Transverse colon (tissue), 4 donors: ENCODE results near the gene CPNE6. TPM values are rescaled to one million over a fixed set of nuclear protein-coding genes. Genes with fewer than 3 reads are reported as not detected.

Source experiments
- DNase-seq: peaks from one replicate; pipeline ENCODE4 v3.0.0-alpha.2; 2019
- H3K27ac ChIP-seq, 4 donors: fragments of 200-600 bp; sonication (generic); 2 replicates each; pipeline ENCODE4 v1.5.1; 2016 to 2018; ENCODE audit warnings: inconsistent platforms in 4 of 4
- H3K27me3 ChIP-seq: fragments of 200-600 bp; sonication (generic); 2 replicates; pipeline ENCODE4 v1.5.1; 2017; ENCODE audit warnings: inconsistent platforms
- H3K36me3 ChIP-seq, 4 donors: fragments of 200-600 bp; sonication (generic); 2 replicates each; pipeline ENCODE4 v1.5.1; 2017 to 2019; ENCODE audit warnings: inconsistent platforms in 4 of 4
- H3K4me1 ChIP-seq, 4 donors: fragments of 200-600 bp; sonication (generic); 2 replicates each; pipeline ENCODE4 v1.5.1; 2017 to 2020; ENCODE audit warnings: inconsistent platforms in 4 of 4
- H3K4me3 ChIP-seq, 4 donors: fragments of 200-600 bp; sonication (generic); 1 replicate in 1 of 4; 2 replicates in 3 of 4; pipeline versions ENCODE4 v1.5.1 to v1.6.1; 2017 to 2019; ENCODE audit warnings: inconsistent platforms in 4 of 4
- H3K9me3 ChIP-seq, 2 donors: fragments of 200-600 bp; sonication (generic); 2 replicates each; pipeline ENCODE4 v1.5.1; 2017 to 2019; ENCODE audit warnings: inconsistent platforms in 2 of 2
- CTCF ChIP-seq, 5 experiments: fragments of 200-600 bp in 3 of 5; fragments of 450-650 bp in 2 of 5; sonication (generic) in 3 of 5; IDR thresholded peaks; 1 replicate in 2 of 5; 2 replicates in 3 of 5; pipeline ENCODE4 v1.5.1; 2016 to 2017; ENCODE audit warnings: antibody characterized with exemption in 5 of 5, inconsistent platforms in 3 of 5, mild to moderate bottlenecking in 2 of 5, moderate library complexity in 1 of 5
- EP300 ChIP-seq: sonication (generic); formaldehyde crosslinking; IDR thresholded peaks from one replicate; pipeline ENCODE4 v1.6.1; 2017; ENCODE audit warnings: antibody characterized with exemption, low read depth
- POLR2A ChIP-seq: fragments of 450-650 bp; IDR thresholded peaks from one replicate; pipeline ENCODE4 v1.6.1; 2016; ENCODE audit warnings: antibody characterized with exemption, mild to moderate bottlenecking, moderate library complexity
- POLR2AphosphoS5 ChIP-seq, 3 donors: sonication (generic); formaldehyde crosslinking; IDR thresholded peaks; one replicate each; pipeline ENCODE4 v1.6.1; 2016; ENCODE audit warnings: antibody characterized with exemption in 3 of 3
- WGBS, 2 donors: methylation state at CpG; one replicate each; pipeline ENCODE4 v1.1.5; 2018; ENCODE audit warnings: low coverage in 1 of 2; 5-methylcytosine and 5-hydroxymethylcytosine counted together
- in situ Hi-C, 4 donors: fragments of 200-750 bp; cut with MboI; loops; one replicate each; pipeline versions ENCODE4 v1.15.0 to v1.15.1; 2017; ENCODE audit warnings: low sequenced_read_pairs in 3 of 4, low pct_ligation_motif_present in 1 of 4, low pct_unique_long_range_greater_than_20kb in 1 of 4
- intact Hi-C: fragments of 100-400 bp; cut with DNase I; formaldehyde crosslinking; loops from one replicate; pipeline ENCODE4 v1.15.1; 2023; ENCODE audit warnings: low total_unique reads
- total RNA-seq, 4 donors: library from RNA; depleted of rRNA; stranded (reverse); fragments of >200 nt; gene quantifications; one replicate each; pipeline ENCODE4 v1.1.0, GENCODE V29; 2016

Gene CPNE6
- total RNA-seq, 4 donors from 2014 or later, result 3.4 TPM; not detected in 3

GRCh38 chr14:24072881-24073877 is 1.8 kb downstream of the CPNE6 start:
- no peaks in the 10 kb centered on the region for H3K9me3 ChIP-seq
- in situ Hi-C loops, result no loop called here
- H3K4me1 ChIP-seq, result peaks cover 0 to 16% (median 9%) of the 10 kb centered on the region in 4 donors
- intact Hi-C loops, result no loop called here
- no peaks in the 10 kb centered on the region for H3K36me3 ChIP-seq
- TF ChIP-seq POLR2A, result no peak
- no peak for TF ChIP-seq POLR2AphosphoS5 (IDR thresholded peaks at IDR 0.05)
- TF ChIP-seq CTCF (IDR thresholded peaks at IDR 0.05), result no peak
- no peak for TF ChIP-seq EP300
- WGBS, 2 donors, result 83% methylated on average over 24 of the region's 26 CpGs; no CpG with 5 or more reads in 1 of the 2 donors
- no peak overlapping the region for H3K27ac ChIP-seq
- DNase-seq, result no peak
- H3K27me3 ChIP-seq, result peaks cover 4% of the 10 kb centered on the region
- H3K4me3 ChIP-seq, result no peak overlapping the region

GRCh38 chr14:24074625-24075484 is 3.5 kb downstream of the CPNE6 start:
- in situ Hi-C loops (no loop called here), intact Hi-C loops (no loop called here)
- Histone ChIP-seq H3K4me3 (no peak overlapping the region), H3K27me3 (peaks cover 4% of the 10 kb centered on the region), H3K36me3 (no peaks in the 10 kb centered on the region), H3K9me3 (no peaks in the 10 kb centered on the region), H3K27ac (no peak overlapping the region), H3K4me1 (peaks cover 0 to 16% (median 9%) of the 10 kb centered on the region in 4 donors)
- TF ChIP-seq POLR2A (no peak), POLR2AphosphoS5 (IDR thresholded peaks at IDR 0.05) (no peak), CTCF (IDR thresholded peaks at IDR 0.05) (no peak), EP300 (no peak)
- 60 to 70% methylated on average over 1 to 11 of the region's 11 CpGs for WGBS, 2 donors
- DNase-seq, result no peak

GRCh38 chr14:24075485-24076301 is 4.3 kb downstream of the CPNE6 start:
- intact Hi-C loops, result no loop called here
- 43 to 63% methylated on average over 2 to 11 of the region's 11 CpGs for WGBS, 2 donors
- Histone ChIP-seq H3K9me3 (no peaks in the 10 kb centered on the region), H3K27me3 (peaks cover 4% of the 10 kb centered on the region), H3K36me3 (no peaks in the 10 kb centered on the region), H3K4me1 (peaks cover 0 to 19% (median 13%) of the 10 kb centered on the region in 4 donors), H3K4me3 (no peak overlapping the region), H3K27ac (no peak overlapping the region)
- no peak for TF ChIP-seq CTCF (IDR thresholded peaks at IDR 0.05)
- no peak for TF ChIP-seq POLR2A
- no peak for TF ChIP-seq EP300
- no peak for TF ChIP-seq POLR2AphosphoS5 (IDR thresholded peaks at IDR 0.05)
- in situ Hi-C loops, result no loop called here
- no peak for DNase-seq
